Mesothelial cell of epicardium (in vitro differentiated cells): ENCODE measurements around the gene FAM193A. TPM values are rescaled to one million over a fixed set of nuclear protein-coding genes. Genes with fewer than 3 reads are reported as not detected.
"Not testable (repeated sequence)": the region's sequence is repeated elsewhere in the genome, so short reads cannot be mapped to it uniquely, and the experiment has no call there.

Source experiments
- DNase-seq, 2 experiments: peaks; one replicate each; pipeline ENCODE4 v3.0.0; 2021; ENCODE audit warnings: low spot score in 2 of 2; ENCODE audit not compliant: unreplicated experiment in 2 of 2
- H3K27ac Mint-ChIP-seq: 2 replicates; pipeline ENCODE4 v1.8.0; 2021; ENCODE audit warnings: mixed read lengths
- H3K27me3 Mint-ChIP-seq: 2 replicates; pipeline ENCODE4 v1.8.0; 2021; ENCODE audit warnings: low read depth, mixed read lengths
- H3K36me3 Mint-ChIP-seq: 2 replicates; pipeline ENCODE4 v1.8.0; 2021; ENCODE audit warnings: mixed read lengths
- H3K4me1 Mint-ChIP-seq: 2 replicates; pipeline ENCODE4 v1.8.0; 2021; ENCODE audit warnings: mixed read lengths
- H3K4me3 Mint-ChIP-seq: 2 replicates; pipeline ENCODE4 v1.8.0; 2021; ENCODE audit warnings: mild to moderate bottlenecking, moderate library complexity, mixed read lengths
- H3K9me3 Mint-ChIP-seq: 2 replicates; pipeline ENCODE4 v1.8.0; 2021; ENCODE audit warnings: mixed read lengths
- total RNA-seq: library from RNA; stranded (reverse); gene quantifications from 3 replicates; pipeline ENCODE4 v1.2.1, GENCODE V29; 2021
- TF ChIP-seq, protein P1 (sequence below): fragments of 200-600 bp; sonication (generic); IDR thresholded peaks from one replicate; pipeline ENCODE4 v1.5.0; 2021; ENCODE audit warnings: antibody characterized with exemption; ENCODE audit not compliant: unreplicated experiment

FAM193A gene
- total RNA-seq, 1 donor from 2014 or later = 48.1 TPM

DNA sequence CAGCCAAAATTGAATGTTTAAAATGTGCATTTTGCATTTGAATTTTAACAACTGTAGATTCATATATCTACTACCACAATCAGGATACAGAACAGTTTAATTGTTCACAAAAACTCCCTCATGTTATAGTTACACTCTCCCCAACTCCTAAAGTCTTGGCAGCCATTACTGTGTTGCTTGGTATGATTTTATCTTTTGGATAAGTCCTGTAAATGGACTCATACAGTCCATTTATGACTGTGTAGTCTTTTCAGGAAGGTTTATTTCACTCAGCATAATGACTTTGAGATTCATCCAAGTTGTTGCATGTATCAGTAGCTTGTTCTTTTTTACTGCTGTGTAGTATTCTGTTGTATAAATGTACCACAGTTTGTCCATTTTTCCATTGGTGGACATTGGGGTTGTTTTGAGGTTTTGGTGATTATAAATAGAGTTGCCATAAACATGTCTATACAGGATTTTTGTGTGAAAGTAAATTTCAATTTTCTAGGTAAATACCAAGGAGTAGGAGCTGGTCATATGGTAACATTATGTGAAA lies 9.9 kb downstream of the FAM193A start:
- no peak for DNase-seq
- Mint-ChIP-seq H3K4me3 (no peak overlapping the region), H3K27me3 (no peaks in the 10 kb centered on the region), H3K27ac (no peak overlapping the region), H3K4me1 (peaks cover 4% of the 10 kb centered on the region), H3K36me3 (peaks cover 11% of the 10 kb centered on the region), H3K9me3 (peaks cover 5% of the 10 kb centered on the region)
- TF ChIP-seq, protein P1, sequence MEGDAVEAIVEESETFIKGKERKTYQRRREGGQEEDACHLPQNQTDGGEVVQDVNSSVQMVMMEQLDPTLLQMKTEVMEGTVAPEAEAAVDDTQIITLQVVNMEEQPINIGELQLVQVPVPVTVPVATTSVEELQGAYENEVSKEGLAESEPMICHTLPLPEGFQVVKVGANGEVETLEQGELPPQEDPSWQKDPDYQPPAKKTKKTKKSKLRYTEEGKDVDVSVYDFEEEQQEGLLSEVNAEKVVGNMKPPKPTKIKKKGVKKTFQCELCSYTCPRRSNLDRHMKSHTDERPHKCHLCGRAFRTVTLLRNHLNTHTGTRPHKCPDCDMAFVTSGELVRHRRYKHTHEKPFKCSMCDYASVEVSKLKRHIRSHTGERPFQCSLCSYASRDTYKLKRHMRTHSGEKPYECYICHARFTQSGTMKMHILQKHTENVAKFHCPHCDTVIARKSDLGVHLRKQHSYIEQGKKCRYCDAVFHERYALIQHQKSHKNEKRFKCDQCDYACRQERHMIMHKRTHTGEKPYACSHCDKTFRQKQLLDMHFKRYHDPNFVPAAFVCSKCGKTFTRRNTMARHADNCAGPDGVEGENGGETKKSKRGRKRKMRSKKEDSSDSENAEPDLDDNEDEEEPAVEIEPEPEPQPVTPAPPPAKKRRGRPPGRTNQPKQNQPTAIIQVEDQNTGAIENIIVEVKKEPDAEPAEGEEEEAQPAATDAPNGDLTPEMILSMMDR = no peak

DNA sequence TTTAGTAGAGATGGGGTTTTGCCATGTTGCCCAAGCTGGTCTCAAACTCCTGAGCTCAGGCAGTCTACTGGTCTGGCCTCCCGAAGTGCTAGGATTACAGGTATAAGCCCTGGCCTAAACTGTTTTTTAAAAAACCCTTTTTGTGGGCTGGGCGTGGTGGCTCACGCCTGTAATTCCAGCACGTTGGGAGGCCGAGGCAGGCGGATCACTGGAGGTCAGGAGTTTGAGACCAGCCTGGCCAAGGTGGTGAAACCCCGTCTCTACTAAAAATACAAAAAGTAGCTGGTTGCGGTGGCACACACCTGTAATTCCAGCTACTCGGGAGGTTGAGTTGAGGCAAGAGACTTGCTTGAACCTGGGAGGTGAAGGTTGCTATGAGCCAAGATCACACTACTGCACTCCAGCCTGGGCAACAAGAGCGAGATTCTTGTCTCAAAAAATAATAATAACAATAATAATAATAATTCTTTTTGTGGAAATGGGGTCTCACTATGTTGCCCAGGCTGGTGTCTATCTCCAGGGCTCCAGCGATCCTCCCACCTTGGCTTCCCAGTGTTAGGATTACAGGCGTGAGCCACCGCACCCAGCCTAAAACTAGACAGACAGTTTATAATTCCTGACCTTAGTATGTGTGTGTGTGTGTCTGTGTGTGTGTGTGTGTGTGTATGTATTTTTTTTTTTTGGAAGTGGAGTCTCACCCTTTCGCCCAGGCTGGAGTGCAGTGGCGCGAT lies 10.7 kb downstream of the FAM193A start:
- not testable (repeated sequence) for H3K27me3 Mint-ChIP-seq, DNase-seq, H3K4me3 Mint-ChIP-seq, H3K27ac Mint-ChIP-seq, H3K4me1 Mint-ChIP-seq, H3K9me3 Mint-ChIP-seq
- H3K36me3 Mint-ChIP-seq = peaks cover 11% of the 10 kb centered on the region

DNA sequence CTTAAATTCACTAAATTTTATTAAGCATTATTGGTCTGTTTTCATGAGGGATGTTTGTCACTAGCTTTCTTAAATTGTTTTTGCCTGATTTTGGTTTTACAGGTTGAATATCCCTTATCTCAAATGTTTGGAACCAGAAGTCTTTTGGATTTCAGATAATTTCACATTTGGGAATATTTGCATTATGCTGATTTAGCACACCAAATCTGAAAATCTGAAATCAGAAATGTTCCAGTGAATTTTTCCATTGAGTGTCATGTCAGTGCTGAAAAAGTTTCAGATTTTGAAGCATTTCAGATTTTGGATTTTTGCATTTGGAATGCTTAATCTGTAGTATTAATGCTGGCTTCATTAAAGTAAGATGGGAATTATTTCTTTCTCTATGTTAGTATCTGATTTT lies 14.7 kb downstream of the FAM193A start:
- Mint-ChIP-seq H3K36me3 (peaks cover 4% of the 10 kb centered on the region), H3K27me3 (no peaks in the 10 kb centered on the region), H3K9me3 (peaks cover 5% of the 10 kb centered on the region), H3K4me1 (peaks cover 6% of the 10 kb centered on the region), H3K4me3 (no peak overlapping the region), H3K27ac (peak overlapping the region; percentile 55)
- DNase-seq = no peak
- TF ChIP-seq, protein P1 = no peak

DNA sequence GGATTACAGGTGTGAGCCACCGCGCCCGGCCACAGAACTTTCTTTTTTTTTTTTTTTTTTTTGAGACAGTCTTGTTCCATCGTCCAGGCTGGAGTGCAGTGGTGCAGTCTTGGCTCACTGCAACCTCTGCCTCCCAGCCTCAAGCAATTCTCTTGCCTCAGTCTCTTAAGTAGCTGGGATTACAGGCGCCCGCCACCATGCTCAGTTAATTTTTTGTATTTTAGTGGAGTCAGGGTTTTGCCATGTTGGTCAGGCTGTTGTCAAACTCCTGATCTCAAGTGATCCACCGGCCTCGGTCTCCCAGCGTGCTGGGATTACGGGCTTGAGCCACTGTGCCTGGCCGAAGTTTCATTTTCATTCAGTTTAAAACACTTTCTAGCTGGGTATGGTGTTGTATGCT lies 16.4 kb downstream of the FAM193A start:
- Mint-ChIP-seq H3K27me3 (no peaks in the 10 kb centered on the region), H3K9me3 (no peaks in the 10 kb centered on the region), H3K4me3 (no peak overlapping the region), H3K4me1 (peaks cover 6% of the 10 kb centered on the region), H3K27ac (no peak overlapping the region), H3K36me3 (no peaks in the 10 kb centered on the region)
- TF ChIP-seq, protein P1 = no peak
- no peak for DNase-seq

DNA sequence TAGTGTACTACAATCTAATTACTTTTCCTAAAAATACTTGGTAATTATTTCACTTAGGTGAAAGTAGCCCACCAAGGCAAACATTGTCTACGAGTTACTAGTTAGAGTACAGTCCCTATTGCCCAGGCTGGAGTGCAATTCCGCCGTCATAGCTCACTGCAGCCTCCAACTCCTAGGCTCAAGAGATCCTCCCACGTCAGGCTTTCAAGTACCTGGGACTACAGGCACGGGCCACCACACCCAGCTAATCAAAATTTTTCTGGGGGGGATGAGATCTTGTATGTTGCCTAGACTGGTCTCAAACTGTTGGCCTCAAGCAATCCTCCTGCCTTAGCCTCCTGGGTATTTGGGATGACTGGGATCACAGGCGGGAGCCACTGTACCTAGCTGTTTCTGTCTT lies 21.9 kb downstream of the FAM193A start:
- H3K4me1 Mint-ChIP-seq = no peaks in the 10 kb centered on the region
- no peak overlapping the region for H3K27ac Mint-ChIP-seq
- H3K36me3 Mint-ChIP-seq = peaks cover 5% of the 10 kb centered on the region
- H3K9me3 Mint-ChIP-seq = no peaks in the 10 kb centered on the region
- TF ChIP-seq, protein P1 = no peak
- H3K4me3 Mint-ChIP-seq = no peak overlapping the region
- no peak for DNase-seq
- H3K27me3 Mint-ChIP-seq = no peaks in the 10 kb centered on the region

DNA sequence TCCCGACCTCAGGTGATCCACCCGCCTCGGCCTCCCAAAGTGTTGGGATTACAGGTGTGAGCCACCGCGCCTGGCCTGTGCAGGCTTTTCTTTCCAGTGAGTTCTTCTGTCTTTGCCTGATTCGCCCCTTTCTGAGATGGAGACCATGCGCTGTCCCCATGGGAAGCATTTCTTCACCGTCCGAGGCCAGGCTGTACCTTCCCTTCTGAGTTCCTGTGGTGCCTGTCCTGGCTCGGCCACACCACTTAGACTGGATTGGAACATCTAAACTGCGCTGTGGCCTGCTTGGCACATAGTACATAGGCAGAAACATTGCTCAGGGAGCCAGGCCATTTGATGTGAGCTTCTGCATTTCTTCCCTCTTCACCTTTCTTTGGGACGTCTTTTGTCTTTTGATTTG lies 23.7 kb downstream of the FAM193A start:
- TF ChIP-seq, protein P1 = no peak
- Mint-ChIP-seq H3K9me3 (no peaks in the 10 kb centered on the region), H3K4me3 (no peak overlapping the region), H3K36me3 (peaks cover 10% of the 10 kb centered on the region), H3K27me3 (no peaks in the 10 kb centered on the region), H3K27ac (peak overlapping the region; percentile 27), H3K4me1 (peaks cover 4% of the 10 kb centered on the region)
- no peak for DNase-seq
